ENCODE data around the gene MACROD2. TPM values are rescaled to one million over a fixed set of nuclear protein-coding genes. Genes with fewer than 3 reads are reported as not detected.

MACROD2 gene
- total RNA-seq, 1 experiment from 2014 or later = 3.7 TPM

- no peak for TF ChIP-seq ZBTB33 (IDR thresholded peaks at IDR 0.05; ENCODE audit: extremely low read depth, insufficient replicate concordance, low read length)
Observed at GRCh38 chr20:14191559-14191958, 196.2 kb downstream of the MACROD2 start (continued).

GRCh38 chr20:14193443-14193842 is 198.1 kb downstream of the MACROD2 start:
- Histone ChIP-seq H3K79me2 (ENCODE audit: insufficient read depth, low read length) (no peaks in the 10 kb centered on the region), H3K27ac (ENCODE audit: low read depth, low read length) (no peak overlapping the region), H3K4me1 (ENCODE audit: control insufficient read depth in 1 of 2, insufficient read depth in 2 of 2, low read length in 2 of 2) (no peaks in the 10 kb centered on the region), H4K20me1 (ENCODE audit: insufficient read depth) (no peaks in the 10 kb centered on the region), H3K36me3 (ENCODE audit: control insufficient read depth in 1 of 2, insufficient read depth in 2 of 2, low read length in 2 of 2) (no peaks in the 10 kb centered on the region), H3K4me2 (ENCODE audit: low read length) (no peak overlapping the region), H3K27me3 (ENCODE audit: insufficient read depth, low read length) (no peaks in the 10 kb centered on the region), H3K9ac (ENCODE audit: low read length) (no peak overlapping the region), H3K4me3 (replicated peaks in 1 of 2; ENCODE audit: low read depth in 1 of 2, low read length in 2 of 2) (no peak overlapping the region), H2AFZ (ENCODE audit: low read depth, low read length, poor library complexity, severe bottlenecking) (no peak overlapping the region), H3K9me2 (ENCODE audit: insufficient read depth) (no peaks in the 10 kb centered on the region), H3K9me3 (ENCODE audit: control insufficient read depth in 1 of 2, insufficient read depth in 1 of 2, low read depth in 1 of 2, low read length in 2 of 2) (no peaks in the 10 kb centered on the region)
- ATAC-seq (no peak), DNase-seq (ENCODE audit: low read depth, low spot score) (no peak)
- ChIA-PET POLR2A (no interaction called here), CTCF (no interaction called here), RAD21 (ENCODE audit: low non-redundant PET in 1 of 2, low total read pairs in 2 of 2, uncharacterized antibody in 2 of 2, unreplicated experiment in 2 of 2) (no interaction called here)
- no TSS peak for BruUV-seq (replicated peaks)
- intact Hi-C loops (cut with micrococcal nuclease) = no loop called here
- TF ChIP-seq JUND (IDR thresholded peaks at IDR 0.05) (no peak), SP1 (IDR thresholded peaks at IDR 0.05; ENCODE audit: low read depth) (no peak), YY1 (IDR thresholded peaks at IDR 0.05; ENCODE audit: extremely low read depth, insufficient replicate concordance, low read depth, low read length) (no peak), SRF (IDR thresholded peaks at IDR 0.05; ENCODE audit: low read depth) (no peak), POLR2A (IDR thresholded peaks at IDR 0.05; ENCODE audit: borderline replicate concordance, extremely low read depth, insufficient read depth, insufficient read length) (no peak), EGR1 (IDR thresholded peaks at IDR 0.05; ENCODE audit: low read depth) (no peak), RAD21 (IDR thresholded peaks at IDR 0.05; ENCODE audit: low read depth) (no peak)

All from HCT116 (cell line).